Ovary (tissue), 9 donors: ENCODE data around the gene GFI1B. TPM values are rescaled to one million over a fixed set of nuclear protein-coding genes. Genes with fewer than 3 reads are reported as not detected.
"Not testable (repeated sequence)": the region's sequence is repeated elsewhere in the genome, so short reads cannot be mapped to it uniquely, and the experiment has no call there.

Experiments
- DNase-seq, 5 donors: peaks; one replicate each; pipeline ENCODE4 v3.0.0-alpha.2; 2019 to 2020
- H3K27ac ChIP-seq, 2 donors: fragments of 200-600 bp; one replicate each; pipeline versions ENCODE4 v1.5.1 to v1.8.0; 2019 to 2022
- H3K27me3 ChIP-seq: fragments of 200-600 bp; one replicate; pipeline ENCODE4 v1.8.0; 2022
- H3K36me3 ChIP-seq: fragments of 200-600 bp; sonication (generic); one replicate; pipeline ENCODE4 v1.5.1; 2019
- H3K4me1 ChIP-seq: one replicate; pipeline ENCODE4 v1.8.1; 2013; ENCODE audit warnings: mild to moderate bottlenecking, moderate library complexity; ENCODE audit not compliant: insufficient read depth
- H3K4me3 ChIP-seq: fragments of 200-600 bp; sonication (generic); one replicate; pipeline ENCODE4 v1.5.1; 2017
- H3K9me3 ChIP-seq, 2 donors: fragments of 200-600 bp in 1 of 2; sonication (generic) in 1 of 2; one replicate each; pipeline versions ENCODE4 v1.5.1 to v1.8.1; 2013 to 2019; ENCODE audit warnings: mild to moderate bottlenecking in 1 of 2, moderate library complexity in 1 of 2
- CTCF ChIP-seq, 3 donors: fragments of 450-650 bp in 2 of 3; fragments of 200-600 bp in 1 of 3; IDR thresholded peaks; one replicate each; pipeline versions ENCODE4 v1.5.1 to v1.8.0; 2016 to 2022; ENCODE audit warnings: antibody characterized with exemption in 3 of 3, mild to moderate bottlenecking in 1 of 3
- EP300 ChIP-seq: sonication (generic); formaldehyde crosslinking; IDR thresholded peaks from one replicate; pipeline ENCODE4 v1.6.1; 2017; ENCODE audit warnings: antibody characterized with exemption
- POLR2A ChIP-seq: fragments of 450-650 bp; IDR thresholded peaks from one replicate; pipeline ENCODE4 v1.6.1; 2017; ENCODE audit warnings: antibody characterized with exemption, mild to moderate bottlenecking, moderate library complexity
- WGBS, 3 donors: extraction: QIAGEN DNeasy Blood & Tissue Kit in 1 of 3; methylation state at CpG; one replicate each; pipeline versions ENCODE4 v1.1.5 to v1.1.7; 2013 to 2017; 5-methylcytosine and 5-hydroxymethylcytosine counted together
- intact Hi-C, 4 donors: fragments of 100-400 bp; cut with DNase I; formaldehyde crosslinking; loops; one replicate each; pipeline versions ENCODE4 v1.11.0 to v1.15.1; 2022 to 2023
- microRNA-seq, 3 donors: library from miRNA; unstranded; fragments of <30 nt; microRNA quantifications; one replicate each; pipeline versions ENCODE4 to v1.2.0, GENCODE V29; 2019 to 2020
- polyA plus RNA-seq, 2 donors: library from polyadenylated mRNA; stranded (reverse); fragments of 200-250 nt in 1 of 2; fragments of 350-450 nt in 1 of 2; fragmentation: Illumina TruSeq in 1 of 2; extraction: RNeasy Lipid Tissue Mini Kit (QIAGEN cat#74804) in 1 of 2; gene quantifications; one replicate each; pipeline ENCODE4 v1.2.3, GENCODE V29; 2013 to 2014
- small RNA-seq: library from RNA; depleted of rRNA; stranded (forward); fragments of <200 nt; gene quantifications from one replicate; pipeline ENCODE3, GENCODE V24; 2016
- total RNA-seq, 7 donors: library from RNA; depleted of rRNA in 2 of 7; stranded (reverse); fragments of >200 nt in 2 of 7; fragmentation: NEBNext Ultra II Directional in 3 of 7; extraction: Animal tissue kit (Norgen Biotek cat#: 25700) in 3 of 7; gene quantifications; one replicate each; pipeline versions ENCODE4 v1.1.0 to v1.2.4, GENCODE V29; 2016 to 2023
- donor health status: DM: no; HTN: no; CAD: no; lungs with moderate emphysema.
- donor health status: DM: no; HTN: no; CAD: no.
- donor health status: Bipolar disorder and iron deficiency.
- donor health status: DM: yes; HTN: yes; CAD: no.
- donor health status: DM: no; HTN: no; CAD: no.
- donor health status: DM: yes; HTN: yes; CAD: no.

Gene GFI1B
- total and polyA plus RNA-seq, 9 donors: 0.05 TPM; not detected in 8

DNA sequence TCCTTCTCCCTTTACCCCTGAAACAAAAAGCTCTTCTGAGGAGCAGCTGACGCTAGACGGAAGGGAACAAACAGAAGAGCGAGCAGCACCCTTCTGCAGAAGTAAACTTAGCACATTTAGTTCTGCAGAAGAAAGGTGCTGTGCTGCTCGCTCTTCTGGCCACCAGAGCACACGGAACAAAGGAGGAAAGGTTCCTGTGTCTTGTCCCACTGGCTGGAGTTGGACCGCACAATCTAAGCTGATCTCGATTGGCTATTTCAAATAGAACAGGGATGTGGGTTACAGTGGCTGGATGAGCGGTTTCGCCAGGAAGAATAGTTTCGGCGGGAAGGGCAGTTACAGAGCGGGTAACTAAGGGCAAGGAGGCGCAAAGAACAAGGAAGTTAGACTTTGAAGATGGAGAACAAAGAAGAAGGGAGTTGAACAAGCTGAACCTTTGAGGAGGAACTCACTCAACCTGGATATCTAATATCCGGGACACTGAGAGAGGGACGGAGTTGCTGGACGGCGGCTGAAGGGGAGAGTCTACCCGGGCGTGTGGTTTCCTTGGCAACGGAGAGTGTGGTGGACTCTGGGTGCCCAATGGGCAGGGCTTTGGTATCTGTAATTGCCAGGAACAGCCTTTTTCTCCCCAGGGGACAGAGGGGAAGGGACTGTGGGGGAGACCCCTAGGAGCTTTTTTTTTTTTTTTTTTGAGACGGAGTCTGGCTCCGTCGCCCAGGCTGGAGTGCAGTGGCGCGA, 59.5 kb downstream of the GFI1B start:
- TF ChIP-seq CTCF (IDR thresholded peaks at IDR 0.05) (no peak), POLR2A (no peak), EP300 (no peak)
- DNase-seq: no peak
- H3K27ac ChIP-seq: no peak overlapping the region
- intact Hi-C loops: loop anchor here in 1 of 4 donors (5.0 kb wide), 1 partner anchor 109 kb away; no protein-coding TSS in a partner anchor
- no peaks in the 10 kb centered on the region for H3K36me3 ChIP-seq
- no peaks in the 10 kb centered on the region for H3K27me3 ChIP-seq
- WGBS, 3 donors: 92% methylated on average over 25 of the region's 25 CpGs
- no peak overlapping the region for H3K4me3 ChIP-seq
- no peaks in the 10 kb centered on the region for H3K9me3 ChIP-seq
- H3K4me1 ChIP-seq: no peaks in the 10 kb centered on the region

- peak; percentile 26 to 47 (median 33) for TF ChIP-seq CTCF (IDR thresholded peaks at IDR 0.05)
- not testable (repeated sequence) for H3K4me1 ChIP-seq, H3K9me3 ChIP-seq, H3K27me3 ChIP-seq, H3K4me3 ChIP-seq, H3K27ac ChIP-seq, H3K36me3 ChIP-seq
- intact Hi-C loops: loop anchor here in 3 of 4 donors (5.0 to 10.0 kb wide), 2 partner anchors 104 to 106 kb away; no protein-coding TSS in a partner anchor
- WGBS, 3 donors: 75 to 77% (median 76%) methylated on average over 12 of the region's 12 CpGs
- peak; percentile 63 to 78 (median 71) for DNase-seq
These were observed 62.5 kb downstream of the GFI1B start for GRCh38 chr9:133040892-133041479.

Small RNAs within 50 kb of the gene (microRNA-seq; reads per million reads assigned to microRNA genes)
- 5.4 to 8.3 (median 5.4) reads per million in 3 donors for gene MIR548AW

Small RNAs within 50 kb of the gene (small RNA-seq; reads per million reads assigned to genes)
- gene AL593851.1 (not detected), gene MIR548AW (1.5 reads per million, percentile 68 among the genes with 10 or more reads in this experiment), gene RNU7-21P (not detected)

Other genes starting within 250 kb of the GFI1B start
- gene AK8, start 100.4 kb upstream of the GFI1B start, total RNA-seq: 1 to 10 TPM in 5 of 7 donors, under 1 TPM in 2; 0.36 to 9.8 (median 1.6) TPM
- gene AK8, start 100.4 kb upstream of the GFI1B start, polyA plus RNA-seq: 1 to 10 TPM in 1 of 2 donors, under 1 TPM in 1; 0.64 to 2.7 TPM
- gene SPACA9, start 99.8 kb upstream of the GFI1B start, total RNA-seq: 10 to 100 TPM in 1 of 7 donors, 1 to 10 TPM in 6; 4.6 to 22.4 (median 8.6) TPM
- gene SPACA9, start 99.8 kb upstream of the GFI1B start, polyA plus RNA-seq: 10 to 100 TPM in 1 of 2 donors, 1 to 10 TPM in 1; 8.2 to 10.8 TPM
- 10 to 100 TPM; 24.4 to 49.1 (median 42.0) TPM for gene TSC1, start 34.1 kb upstream of the GFI1B start, total RNA-seq
- 10 to 100 TPM; 18.9 to 32.9 TPM for gene TSC1, start 34.1 kb upstream of the GFI1B start, polyA plus RNA-seq
- gene GTF3C5, start 52.3 kb downstream of the GFI1B start, total RNA-seq: 10 to 100 TPM; 44.2 to 61.4 (median 52.2) TPM
- 10 to 100 TPM; 32.3 to 71.6 TPM for gene GTF3C5, start 52.3 kb downstream of the GFI1B start, polyA plus RNA-seq
- gene CEL, start 83.3 kb downstream of the GFI1B start, total RNA-seq: 10 to 100 TPM in 1 of 7 donors, 1 to 10 TPM in 6; 1.8 to 13.6 (median 2.9) TPM
- gene CEL, start 83.3 kb downstream of the GFI1B start, polyA plus RNA-seq: 1 to 10 TPM; 1.3 TPM
- 100 to 1,000 TPM in 1 of 7 donors, 10 to 100 TPM in 6; 26.6 to 139 (median 48.8) TPM for gene RALGDS, start 142.5 kb downstream of the GFI1B start, total RNA-seq
- 10 to 100 TPM; 26.2 to 55.4 TPM for gene RALGDS, start 142.5 kb downstream of the GFI1B start, polyA plus RNA-seq
- 10 to 100 TPM; 11.0 to 43.3 (median 25.9) TPM for gene GBGT1, start 185.2 kb downstream of the GFI1B start, total RNA-seq
- gene GBGT1, start 185.2 kb downstream of the GFI1B start, polyA plus RNA-seq: 10 to 100 TPM in 1 of 2 donors, 1 to 10 TPM in 1; 3.9 to 12.9 TPM
- 1 to 10 TPM in 2 of 7 donors, under 1 TPM in 2, not detected in 3; 0.33 to 5.3 (median 2.7) TPM for gene OBP2B, start 230.6 kb downstream of the GFI1B start, total RNA-seq
- not detected for gene OBP2B, start 230.6 kb downstream of the GFI1B start, polyA plus RNA-seq